Measurements from ENCODE around the gene B2M. TPM values are rescaled to one million over a fixed set of nuclear protein-coding genes. Genes with fewer than 3 reads are reported as not detected.
A peak's percentile ranks its signal among the peaks of the same experiment; 100 is the strongest.
"Not testable (repeated sequence)": the region's sequence is repeated elsewhere in the genome, so short reads cannot be mapped to it uniquely, and the experiment has no call there.

The B2M gene
- polyA plus RNA-seq, 4 donors = 1,875 to 5,068 (median 4,132) TPM

DNA sequence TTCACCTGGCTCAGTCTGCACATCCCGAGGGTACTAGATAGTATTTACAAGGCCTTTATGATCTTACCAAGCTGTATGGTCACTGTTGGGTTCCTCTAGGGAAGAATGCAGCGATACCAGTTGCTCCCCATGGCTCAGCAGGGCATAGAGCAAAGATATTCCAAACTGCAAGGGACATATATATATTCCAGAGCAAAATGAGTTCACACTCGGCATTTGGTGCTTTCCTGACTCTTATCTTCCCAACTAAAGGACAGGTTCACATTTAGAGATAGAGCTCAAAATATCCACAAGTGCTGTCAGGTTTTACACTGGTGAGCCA lies 44.3 kb upstream of the B2M start:
- H3K4me3 ChIP-seq (ENCODE audit: low read depth in 1 of 3, low read length in 3 of 3) = no peak overlapping the region
- H3K27me3 ChIP-seq (ENCODE audit: control insufficient read depth in 3 of 3, insufficient read depth in 3 of 3, low read length in 3 of 3) = no peaks in the 10 kb centered on the region
- H3K4me1 ChIP-seq (ENCODE audit: control insufficient read depth in 3 of 3, insufficient read depth in 2 of 3, low read depth in 1 of 3, low read length in 2 of 3) = peaks cover 0 to 3% (median 2%) of the 10 kb centered on the region in 3 donors
- H3K9me3 ChIP-seq (ENCODE audit: control insufficient read depth in 2 of 2, insufficient read depth in 1 of 2, low read depth in 1 of 2, low read length in 1 of 2) = no peaks in the 10 kb centered on the region
- peak overlapping the region in 2 of 3 donors; percentile 24 to 74 for H3K27ac ChIP-seq (ENCODE audit: low read depth in 1 of 3, low read length in 2 of 3)
- 44 to 53% (median 47%) methylated on average over 3 of the region's 3 CpGs for WGBS, 3 donors
- no peaks in the 10 kb centered on the region for H3K36me3 ChIP-seq (ENCODE audit: control insufficient read depth in 3 of 3, insufficient read depth in 2 of 3, low read depth in 1 of 3, low read length in 3 of 3)
- DNase-seq (no peak), FAIRE-seq (no peak)

GRCh38 chr15:44668921-44669320 lies 42.4 kb upstream of the B2M start:
- FAIRE-seq (no peak), DNase-seq (no peak)
- Histone ChIP-seq H3K4me1 (ENCODE audit: control insufficient read depth in 3 of 3, insufficient read depth in 2 of 3, low read depth in 1 of 3, low read length in 2 of 3) (peaks cover 0 to under 1% (median 0%) of the 10 kb centered on the region in 3 donors), H3K4me3 (ENCODE audit: low read depth in 1 of 3, low read length in 3 of 3) (no peak overlapping the region), H3K36me3 (ENCODE audit: control insufficient read depth in 3 of 3, insufficient read depth in 2 of 3, low read depth in 1 of 3, low read length in 3 of 3) (no peaks in the 10 kb centered on the region), H3K27ac (ENCODE audit: low read depth in 1 of 3, low read length in 2 of 3) (no peak overlapping the region), H3K9me3 (ENCODE audit: control insufficient read depth in 2 of 2, insufficient read depth in 1 of 2, low read depth in 1 of 2, low read length in 1 of 2) (no peaks in the 10 kb centered on the region), H3K27me3 (ENCODE audit: control insufficient read depth in 3 of 3, insufficient read depth in 3 of 3, low read length in 3 of 3) (no peaks in the 10 kb centered on the region)
- 58 to 84% (median 82%) methylated on average over 2 of the region's 2 CpGs for WGBS, 3 donors

DNA sequence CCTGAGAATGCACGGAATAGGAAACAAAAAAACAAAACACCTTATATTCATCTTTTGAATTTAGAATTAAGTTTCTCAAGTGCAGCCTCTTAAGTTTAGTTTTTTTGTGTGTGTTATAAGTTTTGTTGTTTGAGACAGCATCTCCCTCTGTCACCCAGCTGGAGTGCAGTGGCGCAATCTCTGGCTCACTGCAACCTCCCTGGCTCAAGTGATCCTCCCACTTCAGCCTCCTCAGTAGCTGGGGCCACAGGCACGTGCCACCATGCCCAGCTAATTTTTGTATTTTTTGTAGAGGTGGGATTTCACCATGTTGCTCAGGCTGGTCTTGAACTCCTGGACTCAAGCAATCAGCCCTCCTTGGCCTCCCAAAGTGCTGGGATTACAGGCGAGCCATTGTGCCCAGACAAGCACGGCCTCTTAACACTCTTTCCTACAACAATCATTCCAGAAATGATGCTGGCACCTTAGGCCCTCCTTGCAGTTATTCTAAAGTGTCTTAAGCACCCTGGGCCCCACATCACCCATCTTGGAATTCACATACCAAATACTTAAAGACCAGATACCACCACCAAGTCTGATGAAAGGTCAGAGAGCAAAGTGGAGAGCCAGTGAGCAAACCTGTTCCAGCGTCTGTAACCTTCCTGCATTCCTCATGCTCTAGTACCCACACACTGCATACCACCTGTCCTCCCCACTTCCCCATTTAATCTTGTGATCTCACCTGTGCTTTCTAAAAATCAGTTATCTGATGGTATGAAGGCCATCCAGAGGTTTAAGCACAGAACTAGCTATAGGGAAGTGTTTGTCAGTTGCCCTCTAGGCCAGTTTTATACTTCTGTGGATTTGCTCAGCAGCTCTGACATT lies 41.0 kb upstream of the B2M start:
- no peaks in the 10 kb centered on the region for H3K4me1 ChIP-seq (ENCODE audit: control insufficient read depth in 3 of 3, insufficient read depth in 2 of 3, low read depth in 1 of 3, low read length in 2 of 3)
- H3K36me3 ChIP-seq (ENCODE audit: control insufficient read depth in 3 of 3, insufficient read depth in 2 of 3, low read depth in 1 of 3, low read length in 3 of 3) = no peaks in the 10 kb centered on the region
- H3K9me3 ChIP-seq (ENCODE audit: control insufficient read depth in 2 of 2, insufficient read depth in 1 of 2, low read depth in 1 of 2, low read length in 1 of 2) = no peaks in the 10 kb centered on the region
- WGBS, 3 donors = 83 to 90% (median 87%) methylated on average over 6 of the region's 6 CpGs
- no peaks in the 10 kb centered on the region for H3K27me3 ChIP-seq (ENCODE audit: control insufficient read depth in 3 of 3, insufficient read depth in 3 of 3, low read length in 3 of 3)
- H3K27ac ChIP-seq (ENCODE audit: low read depth in 1 of 3, low read length in 2 of 3) = no peak overlapping the region
- no peak overlapping the region for H3K4me3 ChIP-seq (ENCODE audit: low read depth in 1 of 3, low read length in 3 of 3)
- FAIRE-seq (no peak), DNase-seq (no peak)

GRCh38 chr15:44673639-44674038 lies 37.7 kb upstream of the B2M start:
- FAIRE-seq (no peak), DNase-seq (no peak)
- H3K36me3 ChIP-seq (ENCODE audit: control insufficient read depth in 3 of 3, insufficient read depth in 2 of 3, low read depth in 1 of 3, low read length in 3 of 3) = no peaks in the 10 kb centered on the region
- H3K4me1 ChIP-seq (ENCODE audit: control insufficient read depth in 3 of 3, insufficient read depth in 2 of 3, low read depth in 1 of 3, low read length in 2 of 3) = no peaks in the 10 kb centered on the region
- H3K4me3 ChIP-seq (ENCODE audit: low read depth in 1 of 3, low read length in 3 of 3) = no peak overlapping the region
- 96 to 98% (median 98%) methylated on average over 2 of the region's 2 CpGs for WGBS, 3 donors
- no peaks in the 10 kb centered on the region for H3K9me3 ChIP-seq (ENCODE audit: control insufficient read depth in 2 of 2, insufficient read depth in 1 of 2, low read depth in 1 of 2, low read length in 1 of 2)
- H3K27ac ChIP-seq (ENCODE audit: low read depth in 1 of 3, low read length in 2 of 3) = no peak overlapping the region
- no peaks in the 10 kb centered on the region for H3K27me3 ChIP-seq (ENCODE audit: control insufficient read depth in 3 of 3, insufficient read depth in 3 of 3, low read length in 3 of 3)

DNA sequence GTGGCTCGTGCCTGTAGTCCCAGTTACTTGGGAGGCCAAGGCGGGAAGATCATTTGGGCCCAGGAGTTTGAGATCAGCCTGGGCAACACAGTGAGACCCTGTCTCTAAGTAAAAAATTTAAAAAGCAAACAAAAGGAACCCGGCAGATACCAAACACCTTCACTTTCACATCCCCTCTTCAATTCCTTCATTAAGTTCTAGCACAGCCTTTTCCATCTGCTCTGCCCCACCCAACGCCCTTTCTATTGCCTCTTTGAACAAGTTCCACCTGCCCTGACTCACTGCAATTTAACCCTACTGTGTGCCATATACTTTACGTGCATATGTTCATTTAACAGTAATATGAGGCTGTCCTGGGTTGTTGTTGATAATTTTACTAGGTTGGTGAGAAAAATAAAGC lies 35.4 kb upstream of the B2M start:
- Histone ChIP-seq H3K9me3 (ENCODE audit: control insufficient read depth in 2 of 2, insufficient read depth in 1 of 2, low read depth in 1 of 2, low read length in 1 of 2) (no peaks in the 10 kb centered on the region), H3K4me3 (ENCODE audit: low read depth in 1 of 3, low read length in 3 of 3) (no peak overlapping the region), H3K27ac (ENCODE audit: low read depth in 1 of 3, low read length in 2 of 3) (no peak overlapping the region), H3K27me3 (ENCODE audit: control insufficient read depth in 3 of 3, insufficient read depth in 3 of 3, low read length in 3 of 3) (no peaks in the 10 kb centered on the region), H3K36me3 (ENCODE audit: control insufficient read depth in 3 of 3, insufficient read depth in 2 of 3, low read depth in 1 of 3, low read length in 3 of 3) (no peaks in the 10 kb centered on the region), H3K4me1 (ENCODE audit: control insufficient read depth in 3 of 3, insufficient read depth in 2 of 3, low read depth in 1 of 3, low read length in 2 of 3) (peaks cover 0 to 2% (median 0%) of the 10 kb centered on the region in 3 donors)
- FAIRE-seq (no peak), DNase-seq (no peak)
- 72 to 75% (median 72%) methylated on average over 5 of the region's 5 CpGs for WGBS, 3 donors

- Histone ChIP-seq H3K9me3 (ENCODE audit: control insufficient read depth in 2 of 2, insufficient read depth in 1 of 2, low read depth in 1 of 2, low read length in 1 of 2) (no peaks in the 10 kb centered on the region), H3K36me3 (ENCODE audit: control insufficient read depth in 3 of 3, insufficient read depth in 2 of 3, low read depth in 1 of 3, low read length in 3 of 3) (no peaks in the 10 kb centered on the region), H3K4me3 (ENCODE audit: low read depth in 1 of 3, low read length in 3 of 3) (no peak overlapping the region), H3K4me1 (ENCODE audit: control insufficient read depth in 3 of 3, insufficient read depth in 2 of 3, low read depth in 1 of 3, low read length in 2 of 3) (peaks cover 0 to 2% (median 0%) of the 10 kb centered on the region in 3 donors), H3K27ac (ENCODE audit: low read depth in 1 of 3, low read length in 2 of 3) (no peak overlapping the region), H3K27me3 (ENCODE audit: control insufficient read depth in 3 of 3, insufficient read depth in 3 of 3, low read length in 3 of 3) (no peaks in the 10 kb centered on the region)
- DNase-seq (no peak), FAIRE-seq (no peak)
- WGBS, 3 donors = 64 to 89% (median 82%) methylated on average over 7 of the region's 7 CpGs
These were observed 34.6 kb upstream of the B2M start for GRCh38 chr15:44676676-44677075.

DNA sequence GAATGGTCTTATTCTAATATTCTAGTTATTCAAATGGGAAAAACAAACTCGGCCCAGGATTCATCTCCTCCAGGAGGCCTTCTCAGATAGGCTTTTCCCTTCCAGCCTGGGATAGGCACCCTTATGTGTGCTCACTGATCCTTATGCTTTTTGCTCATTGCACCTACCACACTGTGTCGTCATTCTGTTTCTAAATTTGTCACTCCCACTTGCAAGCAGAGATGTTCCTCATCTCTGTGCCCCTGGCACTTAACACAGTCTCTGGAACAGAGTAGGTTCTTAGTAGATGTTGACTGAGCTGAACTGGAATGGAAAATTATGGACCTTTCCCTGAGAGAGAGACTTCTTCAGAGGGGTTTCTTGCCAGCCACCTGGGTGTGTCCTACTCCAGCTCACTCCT lies 29.1 kb upstream of the B2M start:
- H3K27me3 ChIP-seq (ENCODE audit: control insufficient read depth in 3 of 3, insufficient read depth in 3 of 3, low read length in 3 of 3) = no peaks in the 10 kb centered on the region
- no peaks in the 10 kb centered on the region for H3K36me3 ChIP-seq (ENCODE audit: control insufficient read depth in 3 of 3, insufficient read depth in 2 of 3, low read depth in 1 of 3, low read length in 3 of 3)
- no peak overlapping the region for H3K27ac ChIP-seq (ENCODE audit: low read depth in 1 of 3, low read length in 2 of 3)
- 78 to 93% (median 81%) methylated on average over 2 of the region's 2 CpGs for WGBS, 3 donors
- H3K4me1 ChIP-seq (ENCODE audit: control insufficient read depth in 3 of 3, insufficient read depth in 2 of 3, low read depth in 1 of 3, low read length in 2 of 3) = peaks cover 0 to 4% (median 2%) of the 10 kb centered on the region in 3 donors
- no peak overlapping the region for H3K4me3 ChIP-seq (ENCODE audit: low read depth in 1 of 3, low read length in 3 of 3)
- DNase-seq = no peak
- H3K9me3 ChIP-seq (ENCODE audit: control insufficient read depth in 2 of 2, insufficient read depth in 1 of 2, low read depth in 1 of 2, low read length in 1 of 2) = no peaks in the 10 kb centered on the region
- FAIRE-seq = no peak

DNA sequence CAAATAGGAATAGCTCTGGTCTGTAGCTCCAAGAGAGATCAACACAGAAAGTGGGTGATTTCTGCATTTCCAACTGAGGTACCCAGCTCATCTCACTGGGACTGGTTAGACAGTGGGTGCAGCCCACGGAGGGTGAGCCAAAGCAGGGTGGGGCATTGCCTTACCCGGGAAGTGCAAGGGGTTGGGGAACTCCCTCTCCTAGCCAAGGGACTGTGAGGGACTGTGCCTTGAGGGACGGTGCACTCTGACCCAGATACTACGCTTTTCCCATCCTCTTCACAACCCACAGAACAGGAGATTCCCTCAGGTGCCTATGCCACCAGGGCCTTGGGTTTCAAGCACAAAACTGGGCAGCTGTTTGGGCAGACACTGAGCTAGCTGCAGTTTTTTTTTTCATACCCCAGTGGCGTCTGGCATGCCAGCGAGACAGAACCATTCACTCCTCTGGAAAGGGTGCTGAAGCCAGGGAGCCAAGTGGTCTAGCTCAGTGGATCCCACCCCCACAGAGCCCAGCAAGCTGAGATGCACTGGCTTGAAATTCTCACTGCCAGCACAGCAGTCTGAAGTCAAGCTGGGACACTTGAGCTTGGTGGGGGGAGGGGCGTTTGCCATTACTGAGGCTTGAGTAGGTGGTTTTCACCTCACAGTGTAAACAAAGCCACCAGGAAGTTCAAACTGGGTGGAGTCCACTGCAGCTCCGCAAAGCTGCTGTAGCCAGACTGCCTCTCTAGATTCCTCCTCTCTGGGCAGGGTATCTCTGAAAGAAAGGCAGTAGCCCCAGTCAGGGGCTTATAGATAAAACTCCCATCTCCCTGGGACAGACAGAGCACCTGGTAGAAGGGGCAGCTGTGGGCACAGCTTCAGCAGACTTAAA lies 28.3 kb upstream of the B2M start:
- H3K9me3 ChIP-seq (ENCODE audit: control insufficient read depth in 2 of 2, insufficient read depth in 1 of 2, low read depth in 1 of 2, low read length in 1 of 2); H3K36me3 ChIP-seq (ENCODE audit: control insufficient read depth in 3 of 3, insufficient read depth in 2 of 3, low read depth in 1 of 3, low read length in 3 of 3); FAIRE-seq; H3K4me3 ChIP-seq (ENCODE audit: low read depth in 1 of 3, low read length in 3 of 3); H3K27me3 ChIP-seq (ENCODE audit: control insufficient read depth in 3 of 3, insufficient read depth in 3 of 3, low read length in 3 of 3); H3K4me1 ChIP-seq (ENCODE audit: control insufficient read depth in 3 of 3, insufficient read depth in 2 of 3, low read depth in 1 of 3, low read length in 2 of 3): not testable (repeated sequence)
- 17 to 24% (median 19%) methylated on average over 8 of the region's 8 CpGs for WGBS, 3 donors
- DNase-seq = peak; percentile 84 to 88
- peak overlapping the region in 2 of 3 donors; percentile 50 to 79 for H3K27ac ChIP-seq (ENCODE audit: low read depth in 1 of 3, low read length in 2 of 3)
